Mesendoderm (in vitro differentiated cells): ENCODE results near the gene THSD4.
A peak's percentile ranks its signal among the peaks of the same experiment; 100 is the strongest.

ENCODE experiments used
- DNase-seq: peaks from one replicate; pipeline ENCODE4 v3.0.0; 2013
- H2AK5ac ChIP-seq: 2 replicates; pipeline ENCODE4 v1.6.1; 2013; ENCODE audit warnings: low read length, inconsistent platforms
- H2BK120ac ChIP-seq: 2 replicates; pipeline ENCODE4 v1.6.1; 2013; ENCODE audit warnings: low read depth, mild to moderate bottlenecking, low read length, moderate library complexity, mixed read lengths
- H2BK15ac ChIP-seq: replicated peaks from 2 replicates; pipeline ENCODE4 v1.6.1; 2013; ENCODE audit warnings: low read depth, mild to moderate bottlenecking, moderate library complexity
- H2BK5ac ChIP-seq: 2 replicates; pipeline ENCODE4 v1.6.1; 2013; ENCODE audit warnings: low read length, inconsistent platforms
- H3K18ac ChIP-seq: 2 replicates; pipeline ENCODE4 v1.6.1; 2013; ENCODE audit warnings: mild to moderate bottlenecking, low read length, mixed read lengths
- H3K23ac ChIP-seq: one replicate; pipeline ENCODE4 v1.6.1; 2013; ENCODE audit warnings: low read length
- H3K27ac ChIP-seq: 2 replicates; pipeline ENCODE4 v1.5.1; 2013; ENCODE audit warnings: low read depth, mild to moderate bottlenecking, inconsistent platforms, low read length, moderate library complexity
- H3K27me3 ChIP-seq: 2 replicates; pipeline ENCODE4 v1.6.1; 2013; ENCODE audit warnings: low read length, control low read depth, mild to moderate bottlenecking, inconsistent platforms; ENCODE audit not compliant: insufficient read depth, poor library complexity
- H3K36me3 ChIP-seq: 2 replicates; pipeline ENCODE4 v1.6.1; 2013; ENCODE audit warnings: low read length, inconsistent platforms; ENCODE audit not compliant: control insufficient read depth, insufficient read depth
- H3K4ac ChIP-seq: one replicate; pipeline ENCODE4 v1.6.1; 2013; ENCODE audit warnings: low read depth, mild to moderate bottlenecking, low read length, moderate library complexity
- H3K4me1 ChIP-seq: 2 replicates; pipeline ENCODE4 v1.6.1; 2013; ENCODE audit warnings: low read depth, low read length, inconsistent platforms; ENCODE audit not compliant: control insufficient read depth
- H3K4me2 ChIP-seq: 2 replicates; pipeline ENCODE4 v1.6.1; 2013; ENCODE audit warnings: low read length
- H3K4me3 ChIP-seq: 2 replicates; pipeline ENCODE4 v1.5.1; 2013; ENCODE audit warnings: mild to moderate bottlenecking, low read length
- H3K56ac ChIP-seq: one replicate; pipeline ENCODE4 v1.6.1; 2013; ENCODE audit warnings: low read length
- H3K79me1 ChIP-seq: 2 replicates; pipeline ENCODE4 v1.6.1; 2013; ENCODE audit warnings: low read length, inconsistent platforms
- H3K79me2 ChIP-seq: 2 replicates; pipeline ENCODE4 v1.6.1; 2013; ENCODE audit warnings: mild to moderate bottlenecking, low read length; ENCODE audit not compliant: control insufficient read depth, insufficient read depth
- H3K9ac ChIP-seq: 2 replicates; pipeline ENCODE4 v1.6.1; 2013; ENCODE audit warnings: low read length, inconsistent platforms
- H4K5ac ChIP-seq: one replicate; pipeline ENCODE4 v1.6.1; 2013; ENCODE audit warnings: low read length
- H4K8ac ChIP-seq: one replicate; pipeline ENCODE4 v1.6.1; 2013; ENCODE audit warnings: low read depth, mild to moderate bottlenecking, control low read depth, low read length, moderate library complexity
- WGBS: extraction: QIAGEN DNeasy Blood & Tissue Kit; methylation state at CpG from one replicate; pipeline ENCODE4 v1.1.7; 2013; ENCODE audit warnings: low lambda C conversion rate, missing lambda C conversion rate; ENCODE audit not compliant: insufficient coverage; ENCODE audit errors: extremely low coverage; 5-methylcytosine and 5-hydroxymethylcytosine counted together

The THSD4 gene

GRCh38 chr15:71570736-71571135 is 455.5 kb downstream of the THSD4 start:
- Histone ChIP-seq H4K5ac (no peak overlapping the region), H3K79me2 (no peaks in the 10 kb centered on the region), H2BK15ac (no peak overlapping the region), H3K27ac (no peak overlapping the region), H3K23ac (no peak overlapping the region), H3K4ac (no peak overlapping the region), H3K27me3 (no peaks in the 10 kb centered on the region), H3K18ac (no peak overlapping the region), H2BK120ac (no peak overlapping the region), H4K8ac (no peak overlapping the region), H2BK5ac (no peak overlapping the region), H3K9ac (no peak overlapping the region), H2AK5ac (no peak overlapping the region), H3K4me1 (no peaks in the 10 kb centered on the region), H3K4me3 (no peak overlapping the region), H3K79me1 (no peaks in the 10 kb centered on the region), H3K4me2 (no peak overlapping the region), H3K36me3 (no peaks in the 10 kb centered on the region), H3K56ac (no peak overlapping the region)
- WGBS = no CpG with 5 or more reads among the region's 7 CpGs
- no peak for DNase-seq

GRCh38 chr15:71571641-71572040 is 456.4 kb downstream of the THSD4 start:
- no peak overlapping the region for H4K5ac ChIP-seq
- no peak overlapping the region for H3K4ac ChIP-seq
- H2AK5ac ChIP-seq = no peak overlapping the region
- no peak overlapping the region for H3K18ac ChIP-seq
- no peaks in the 10 kb centered on the region for H3K27me3 ChIP-seq
- no peaks in the 10 kb centered on the region for H3K4me1 ChIP-seq
- H3K36me3 ChIP-seq = no peaks in the 10 kb centered on the region
- no peaks in the 10 kb centered on the region for H3K79me2 ChIP-seq
- H2BK120ac ChIP-seq = no peak overlapping the region
- H2BK15ac ChIP-seq = no peak overlapping the region
- H3K4me2 ChIP-seq = no peak overlapping the region
- WGBS = no CpG with 5 or more reads among the region's 1 CpG
- no peaks in the 10 kb centered on the region for H3K79me1 ChIP-seq
- no peak overlapping the region for H3K56ac ChIP-seq
- no peak overlapping the region for H4K8ac ChIP-seq
- no peak for DNase-seq
- no peak overlapping the region for H3K4me3 ChIP-seq
- no peak overlapping the region for H2BK5ac ChIP-seq
- H3K23ac ChIP-seq = no peak overlapping the region
- H3K9ac ChIP-seq = no peak overlapping the region
- no peak overlapping the region for H3K27ac ChIP-seq

GRCh38 chr15:71572452-71573053 is 457.3 kb downstream of the THSD4 start:
- Histone ChIP-seq H3K79me1 (no peaks in the 10 kb centered on the region), H3K9ac (no peak overlapping the region), H3K4ac (no peak overlapping the region), H3K79me2 (no peaks in the 10 kb centered on the region), H4K8ac (no peak overlapping the region), H3K4me1 (no peaks in the 10 kb centered on the region), H3K23ac (no peak overlapping the region), H2AK5ac (no peak overlapping the region), H3K56ac (no peak overlapping the region), H3K18ac (no peak overlapping the region), H3K27ac (no peak overlapping the region), H3K27me3 (no peaks in the 10 kb centered on the region), H3K36me3 (no peaks in the 10 kb centered on the region), H2BK5ac (no peak overlapping the region), H3K4me2 (no peak overlapping the region), H4K5ac (no peak overlapping the region), H2BK15ac (no peak overlapping the region), H2BK120ac (no peak overlapping the region), H3K4me3 (no peak overlapping the region)
- WGBS = no CpG with 5 or more reads among the region's 5 CpGs
- DNase-seq = peak; percentile 89

DNA sequence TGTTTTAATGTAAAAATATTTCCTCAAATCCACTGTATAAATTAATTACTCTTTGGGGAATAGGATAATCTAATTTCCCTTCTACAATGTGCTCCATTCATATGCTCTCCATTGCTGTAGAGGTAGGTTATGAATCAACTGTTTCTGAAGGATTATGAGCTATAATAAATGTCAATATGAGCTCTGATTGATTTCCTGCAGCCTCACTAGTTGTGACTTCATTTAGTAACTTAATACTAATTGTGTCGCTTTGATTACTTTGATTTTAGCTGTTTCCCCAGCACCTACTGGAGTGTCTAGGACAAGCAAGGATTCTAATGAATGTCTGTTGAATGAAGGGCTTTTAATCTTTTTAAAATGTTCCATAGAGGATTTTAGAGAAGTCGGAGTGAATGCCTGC is 458.3 kb downstream of the THSD4 start:
- H3K27me3 ChIP-seq = no peaks in the 10 kb centered on the region
- H2BK5ac ChIP-seq = no peak overlapping the region
- H3K27ac ChIP-seq = no peak overlapping the region

GRCh38 chr15:71575474-71576045 is 460.3 kb downstream of the THSD4 start:
- no peak overlapping the region for H4K5ac ChIP-seq
- H3K4ac ChIP-seq = no peak overlapping the region
- no peak overlapping the region for H3K4me3 ChIP-seq
- no peak overlapping the region for H4K8ac ChIP-seq
- H3K18ac ChIP-seq = no peak overlapping the region
- H3K27me3 ChIP-seq = no peaks in the 10 kb centered on the region
- no peak overlapping the region for H2BK15ac ChIP-seq
- no peak overlapping the region for H3K23ac ChIP-seq
- H2AK5ac ChIP-seq = no peak overlapping the region
- H2BK5ac ChIP-seq = no peak overlapping the region
- no peaks in the 10 kb centered on the region for H3K79me2 ChIP-seq
- no CpG with 5 or more reads among the region's 5 CpGs for WGBS
- no peaks in the 10 kb centered on the region for H3K79me1 ChIP-seq
- no peak overlapping the region for H3K56ac ChIP-seq
- H3K9ac ChIP-seq = no peak overlapping the region
- no peak for DNase-seq
- no peaks in the 10 kb centered on the region for H3K4me1 ChIP-seq
- H3K36me3 ChIP-seq = no peaks in the 10 kb centered on the region
- no peak overlapping the region for H2BK120ac ChIP-seq
- no peak overlapping the region for H3K27ac ChIP-seq
- no peak overlapping the region for H3K4me2 ChIP-seq

More for the DNA sequence above, 458.3 kb downstream of the THSD4 start:
- Histone ChIP-seq H3K4me1 (no peaks in the 10 kb centered on the region), H2BK15ac (no peak overlapping the region), H3K18ac (no peak overlapping the region), H3K4me3 (no peak overlapping the region), H2BK120ac (no peak overlapping the region), H2AK5ac (no peak overlapping the region), H3K4ac (no peak overlapping the region), H3K36me3 (no peaks in the 10 kb centered on the region), H4K8ac (no peak overlapping the region), H3K9ac (no peak overlapping the region), H3K56ac (no peak overlapping the region), H3K79me1 (no peaks in the 10 kb centered on the region), H3K79me2 (no peaks in the 10 kb centered on the region), H4K5ac (no peak overlapping the region), H3K23ac (no peak overlapping the region), H3K4me2 (no peak overlapping the region)
- no peak for DNase-seq
- WGBS = no CpG with 5 or more reads among the region's 2 CpGs

GRCh38 chr15:71577071-71577470 is 461.8 kb downstream of the THSD4 start:
- Histone ChIP-seq H2BK120ac (no peak overlapping the region), H3K18ac (no peak overlapping the region), H3K4me3 (no peak overlapping the region), H3K4ac (no peak overlapping the region), H3K79me2 (no peaks in the 10 kb centered on the region), H2BK15ac (no peak overlapping the region), H2AK5ac (no peak overlapping the region), H4K8ac (no peak overlapping the region), H3K79me1 (no peaks in the 10 kb centered on the region), H3K4me2 (no peak overlapping the region), H3K36me3 (no peaks in the 10 kb centered on the region), H3K9ac (no peak overlapping the region), H3K56ac (no peak overlapping the region), H4K5ac (no peak overlapping the region), H3K4me1 (no peaks in the 10 kb centered on the region), H3K27me3 (no peaks in the 10 kb centered on the region), H3K23ac (no peak overlapping the region), H3K27ac (no peak overlapping the region), H2BK5ac (no peak overlapping the region)
- DNase-seq = no peak
- WGBS = no CpG with 5 or more reads among the region's 2 CpGs
